Right lobe of liver (tissue), 4 donors: ENCODE data around the gene TCERG1.

Experiments
- POLR2A ChIP-seq: fragments of 450-650 bp; IDR thresholded peaks from one replicate; pipeline ENCODE4 v1.6.1; 2017; ENCODE audit warnings: antibody characterized with exemption, mild to moderate bottlenecking
- TF ChIP-seq, protein P1 (sequence below), 4 donors: fragments of 200-600 bp in 3 of 4; fragments of 450-650 bp in 1 of 4; IDR thresholded peaks; one replicate each; pipeline versions ENCODE4 v1.5.1 to v1.8.0; 2016 to 2022; ENCODE audit warnings: antibody characterized with exemption in 4 of 4, mild to moderate bottlenecking in 2 of 4
- donor health status: DM: no; HTN: no; CAD: no.
- donor health status: DM: no; HTN: no; CAD: no.
- donor health status: DM: no; HTN: yes; CAD: no.

DNA sequence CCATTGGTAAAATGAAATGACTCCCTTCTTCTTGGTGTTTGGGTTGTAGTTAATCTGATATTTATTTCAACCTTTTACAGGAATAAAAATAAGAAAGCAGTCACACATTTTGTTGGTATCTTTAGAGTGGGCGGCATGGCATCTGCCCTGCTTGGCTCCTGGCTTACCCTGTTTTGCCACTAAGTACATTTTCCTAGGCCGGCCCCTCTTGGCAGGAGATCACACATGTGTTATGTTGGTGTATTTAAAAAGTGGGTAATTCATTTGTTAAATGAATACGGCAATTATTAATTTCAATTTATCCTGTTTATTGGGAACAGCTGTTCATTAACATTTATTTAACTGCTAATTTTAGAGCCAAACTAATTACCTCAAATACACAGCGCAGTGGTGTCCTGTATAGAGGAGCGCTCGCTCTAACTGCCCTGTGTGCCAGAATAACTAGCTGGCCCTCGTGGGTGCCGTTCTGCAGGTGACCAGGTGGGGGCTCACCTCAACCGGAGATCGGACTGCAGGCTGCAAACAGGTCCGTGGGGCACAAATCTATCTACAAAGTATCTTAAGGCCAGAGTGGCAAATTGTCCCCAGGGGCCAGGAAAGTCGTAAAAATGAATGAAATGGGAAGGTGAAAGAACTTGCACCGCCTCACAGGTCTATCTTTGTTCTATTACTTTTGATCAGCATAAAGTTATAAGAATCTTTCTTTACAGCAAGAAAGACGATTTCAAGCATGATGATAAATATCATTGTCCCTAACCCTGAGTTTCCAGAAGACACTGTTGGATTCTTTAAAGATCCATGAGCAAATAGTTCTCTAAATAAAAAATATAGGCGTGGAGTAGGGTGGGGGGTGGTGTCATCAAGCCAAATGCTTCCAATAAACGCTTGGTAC, 95.1 kb downstream of the TCERG1 start:
- TF ChIP-seq, protein P1, sequence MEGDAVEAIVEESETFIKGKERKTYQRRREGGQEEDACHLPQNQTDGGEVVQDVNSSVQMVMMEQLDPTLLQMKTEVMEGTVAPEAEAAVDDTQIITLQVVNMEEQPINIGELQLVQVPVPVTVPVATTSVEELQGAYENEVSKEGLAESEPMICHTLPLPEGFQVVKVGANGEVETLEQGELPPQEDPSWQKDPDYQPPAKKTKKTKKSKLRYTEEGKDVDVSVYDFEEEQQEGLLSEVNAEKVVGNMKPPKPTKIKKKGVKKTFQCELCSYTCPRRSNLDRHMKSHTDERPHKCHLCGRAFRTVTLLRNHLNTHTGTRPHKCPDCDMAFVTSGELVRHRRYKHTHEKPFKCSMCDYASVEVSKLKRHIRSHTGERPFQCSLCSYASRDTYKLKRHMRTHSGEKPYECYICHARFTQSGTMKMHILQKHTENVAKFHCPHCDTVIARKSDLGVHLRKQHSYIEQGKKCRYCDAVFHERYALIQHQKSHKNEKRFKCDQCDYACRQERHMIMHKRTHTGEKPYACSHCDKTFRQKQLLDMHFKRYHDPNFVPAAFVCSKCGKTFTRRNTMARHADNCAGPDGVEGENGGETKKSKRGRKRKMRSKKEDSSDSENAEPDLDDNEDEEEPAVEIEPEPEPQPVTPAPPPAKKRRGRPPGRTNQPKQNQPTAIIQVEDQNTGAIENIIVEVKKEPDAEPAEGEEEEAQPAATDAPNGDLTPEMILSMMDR (IDR thresholded peaks at IDR 0.05), result peak; percentile 74 to 86 (median 80)
- TF ChIP-seq POLR2A, result no peak
